ENCODE data around the gene DHRS7C.

GRCh38 chr17:9729034-9729650 is 62.2 kb downstream of the DHRS7C start:
- TF ChIP-seq CTCF (IDR thresholded peaks at IDR 0.05), result peak; percentile 91 to 99 (median 97)
- no peak for TF ChIP-seq POLR2A (IDR thresholded peaks at IDR 0.05)

All from testis (tissue), 2 donors.